HepG2 (cell line): Measurements from ENCODE around the gene AKT3. TPM values are rescaled to one million over a fixed set of nuclear protein-coding genes. Genes with fewer than 3 reads are reported as not detected.

ENCODE experiments used
- ATAC-seq: fragments of 200-7000 bp; cut with Tn5 transposase; 3 replicates; pipeline ENCODE4 v1.9.1; 2020; ENCODE audit warnings: mild to moderate bottlenecking, moderate library complexity
- BruUV-seq: library from RNA; stranded (reverse); fragments of 400-500 nt; replicated peaks from 2 replicates; lab custom pipeline; 2021; lab: Mats Ljungman, UMichigan
- CTCF ChIA-PET: fragments of 300-600 bp; formaldehyde crosslinking; extraction: SDS; loops from one replicate; lab custom pipeline; 2021; ENCODE audit warnings: low total read pairs, inconsistent platforms, low intra/inter-chr PET ratio; lab: Yijun Ruan, JAX
- POLR2A ChIA-PET: fragments of 350-600 bp; sonication (Branson Sonifier 250); formaldehyde crosslinking; loops from one replicate; lab custom pipeline; 2020; ENCODE audit warnings: antibody characterized with exemption, inconsistent platforms; lab: Yijun Ruan, JAX
- DNase-seq: peaks from one replicate; pipeline ENCODE4 v3.0.0-alpha.2; 2015; ENCODE audit warnings: low spot score
- FAIRE-seq: peaks from 3 replicates; lab custom pipeline; 2011; peaks lifted over from hg19 to GRCh38; lab: Jason Lieb, UNC
- H2AFZ ChIP-seq: one replicate; pipeline ENCODE4 v1.6.1; 2011; ENCODE audit warnings: low read length, inconsistent platforms
- H3K27ac ChIP-seq: fragments of 300-600 bp; 3 replicates; pipeline ENCODE4 v1.8.0; 2011; ENCODE audit warnings: mixed run types, mild to moderate bottlenecking, mixed read lengths, low read length, inconsistent platforms; ENCODE audit not compliant: insufficient read depth; ENCODE audit errors: extremely low read length
- H3K27me3 ChIP-seq, 2 experiments: fragments of 200-600 bp in 1 of 2; 2 replicates in 1 of 2; 3 replicates in 1 of 2; pipeline versions ENCODE4 v1.6.0 to v1.8.0; 2011; ENCODE audit warnings: low read length in 2 of 2, mild to moderate bottlenecking in 2 of 2, moderate library complexity in 2 of 2, inconsistent platforms in 1 of 2; ENCODE audit not compliant: insufficient read depth in 2 of 2, control insufficient read depth in 1 of 2
- H3K36me3 ChIP-seq, 2 experiments: fragments of 200-600 bp in 1 of 2; replicated peaks in 1 of 2; 2 replicates in 1 of 2; 3 replicates in 1 of 2; pipeline versions ENCODE4 v1.5.1 to v1.8.0; 2011; ENCODE audit warnings: low read length in 2 of 2, inconsistent platforms in 1 of 2; ENCODE audit not compliant: insufficient read depth in 2 of 2, control insufficient read depth in 1 of 2
- H3K4me1 ChIP-seq: 2 replicates; pipeline ENCODE4 v1.5.1; 2012; ENCODE audit warnings: low read length, inconsistent platforms; ENCODE audit not compliant: insufficient read depth
- H3K4me2 ChIP-seq: 2 replicates; pipeline ENCODE4 v1.6.0; 2011; ENCODE audit warnings: low read depth, low read length, inconsistent platforms
- H3K4me3 ChIP-seq, 3 experiments: fragments of 200-600 bp in 1 of 3; sonication (generic), shearing (Covaris generic) in 1 of 3; replicated peaks in 1 of 3; 2 replicates each; pipeline ENCODE4 v1.5.1; 2011 to 2016; ENCODE audit warnings: low read length in 3 of 3, inconsistent platforms in 2 of 3, low read depth in 2 of 3, mild to moderate bottlenecking in 2 of 3, control low read depth in 1 of 3, mixed read lengths in 1 of 3; ENCODE audit not compliant: insufficient read depth in 1 of 3
- H3K79me2 ChIP-seq: one replicate; pipeline ENCODE4 v1.6.1; 2011; ENCODE audit warnings: low read length, inconsistent platforms; ENCODE audit not compliant: insufficient read depth
- H3K9ac ChIP-seq: 2 replicates; pipeline ENCODE4 v1.6.0; 2011; ENCODE audit warnings: mild to moderate bottlenecking, low read depth, low read length, inconsistent platforms; ENCODE audit not compliant: insufficient read depth
- H3K9me3 ChIP-seq: 2 replicates; pipeline ENCODE4 v1.5.1; 2012; ENCODE audit warnings: mild to moderate bottlenecking, low read length
- H4K20me1 ChIP-seq: 2 replicates; pipeline ENCODE4 v1.6.0; 2011; ENCODE audit warnings: inconsistent platforms, mild to moderate bottlenecking, low read length, moderate library complexity; ENCODE audit not compliant: insufficient read depth
- AFF4 ChIP-seq: sonication (generic); formaldehyde crosslinking; IDR thresholded peaks from 2 replicates; pipeline ENCODE4 v1.4.0; 2020; ENCODE audit warnings: missing genetic modification reagents
- ATRX ChIP-seq: sonication (generic); formaldehyde crosslinking; IDR thresholded peaks from 2 replicates; pipeline ENCODE4 v1.4.0; 2020; ENCODE audit warnings: missing genetic modification reagents, borderline replicate concordance
- BHLHE40 ChIP-seq: IDR thresholded peaks from 2 replicates; pipeline ENCODE4 v1.6.1; 2011; ENCODE audit warnings: low read length, improper control_type of control experiment
- CC2D1A ChIP-seq: sonication (generic); formaldehyde crosslinking; IDR thresholded peaks from 2 replicates; pipeline ENCODE4 v1.8.1; 2023; ENCODE audit warnings: mild to moderate bottlenecking, missing genetic modification reagents
- MAFK ChIP-seq, 2 experiments: IDR thresholded peaks in 1 of 2; conservative IDR thresholded peaks in 1 of 2; 2 replicates each; pipeline ENCODE4 v1.6.1; 2011; ENCODE audit warnings: improper control_type of control experiment in 2 of 2, low read length in 2 of 2
- MTERF4 ChIP-seq: sonication (generic); formaldehyde crosslinking; IDR thresholded peaks from 2 replicates; pipeline ENCODE4 v1.8.0; 2023; ENCODE audit warnings: mild to moderate bottlenecking, missing genetic modification reagents
- NPAS2 ChIP-seq: sonication (generic); formaldehyde crosslinking; IDR thresholded peaks from 2 replicates; pipeline ENCODE4 v1.8.0; 2022; ENCODE audit warnings: mild to moderate bottlenecking, missing genetic modification reagents, borderline replicate concordance
- POGK ChIP-seq: sonication (generic); formaldehyde crosslinking; conservative IDR thresholded peaks from 2 replicates; pipeline ENCODE4 v1.8.0; 2022; ENCODE audit warnings: mild to moderate bottlenecking, moderate library complexity, missing genetic modification reagents
- RXRA ChIP-seq: sonication (generic); formaldehyde crosslinking; IDR thresholded peaks from 2 replicates; pipeline ENCODE4 v1.5.1; 2020; ENCODE audit warnings: missing genetic modification reagents
- TEAD3 ChIP-seq: optimal IDR thresholded peaks from 2 replicates; pipeline ENCODE3; 2016; ENCODE audit warnings: borderline replicate concordance
- ZNF746 ChIP-seq: sonication (generic); formaldehyde crosslinking; IDR thresholded peaks from 2 replicates; pipeline ENCODE4 v1.8.0; 2022; ENCODE audit warnings: mild to moderate bottlenecking, missing genetic modification reagents
- WGBS: methylation state at CpG from one replicate; pipeline ENCODE4 v1.1.6; 2017; ENCODE audit warnings: low lambda C conversion rate; 5-methylcytosine and 5-hydroxymethylcytosine counted together
- in situ Hi-C: cut with HindIII; loops from 2 replicates; pipeline ENCODE4 v1.10.0; 2017; ENCODE audit warnings: low pct_unique_long_range_greater_than_20kb; ENCODE audit not compliant: extremely low pct_ligation_motif_present
- intact Hi-C: fragments of 100-400 bp; cut with micrococcal nuclease; formaldehyde crosslinking; loops from one replicate; pipeline ENCODE4 v1.10.0; 2022; ENCODE audit not compliant: unreplicated experiment
- polyA plus RNA-seq, 8 experiments: library from polyadenylated mRNA; depleted of rRNA in 3 of 8; stranded (reverse) in 7 of 8; unstranded in 1 of 8; fragments of >200 nt; fragmentation: Illumina TruSeq in 4 of 8; extraction: Trizol in 4 of 8; gene quantifications; 2 replicates each; pipeline versions ENCODE4 v1.2.1 to v1.2.3, GENCODE V29; 2011 to 2016; ENCODE audit warnings: low read depth in 4 of 8, missing spikeins in 1 of 8, mixed read lengths in 1 of 8; ENCODE audit not compliant: insufficient read depth in 1 of 8
- total RNA-seq, 5 experiments: library from RNA; depleted of rRNA; stranded (reverse); fragments of >200 nt; fragmentation: Illumina TruSeq; extraction: Trizol; gene quantifications; 2 replicates each; pipeline ENCODE4 v1.2.3, GENCODE V29; 2016; ENCODE audit warnings: low read depth in 1 of 5
- TF ChIP-seq, protein P1 (sequence below): sonication (generic); formaldehyde crosslinking; IDR thresholded peaks from 2 replicates; pipeline ENCODE4 v1.4.0; 2020; ENCODE audit warnings: mild to moderate bottlenecking, missing genetic modification reagents

The AKT3 gene
- total and polyA plus RNA-seq, 2 of the 13 experiments (the other 11 are each of a cell fraction or from before 2014, with no cell fraction given), result 0.07 TPM

GRCh38 chr1:243520831-243521230 is 329.2 kb downstream of the AKT3 start:
- Histone ChIP-seq H3K4me1 (peaks cover 9% of the 10 kb centered on the region; the same call in 1 of the 2 replicates), H3K9me3 (no peaks in the 10 kb centered on the region), H3K79me2 (no peaks in the 10 kb centered on the region), H3K4me2 (no peak overlapping the region), H3K4me3 (no peak overlapping the region), H2AFZ (no peak overlapping the region), H3K27me3 (no peaks in the 10 kb centered on the region), H4K20me1 (no peaks in the 10 kb centered on the region), H3K27ac (no peak overlapping the region), H3K9ac (no peak overlapping the region), H3K36me3 (no peaks in the 10 kb centered on the region)
- DNase-seq, result peak; percentile 13
- in situ Hi-C loops, result no loop called here
- intact Hi-C loops, result no loop called here
- CTCF ChIA-PET, result no interaction called here
- no TSS peak for BruUV-seq
- FAIRE-seq, result no peak
- POLR2A ChIA-PET, result no interaction called here
- no peak for TF ChIP-seq POGK
- TF ChIP-seq TEAD3, result peak; percentile 36
- 0 out of 2 replicates have a peak, but pooled peaks have one; percentile 17 for TF ChIP-seq BHLHE40
- 11% methylated on average over 1 of the region's 1 CpG for WGBS
- no peak for ATAC-seq

DNA sequence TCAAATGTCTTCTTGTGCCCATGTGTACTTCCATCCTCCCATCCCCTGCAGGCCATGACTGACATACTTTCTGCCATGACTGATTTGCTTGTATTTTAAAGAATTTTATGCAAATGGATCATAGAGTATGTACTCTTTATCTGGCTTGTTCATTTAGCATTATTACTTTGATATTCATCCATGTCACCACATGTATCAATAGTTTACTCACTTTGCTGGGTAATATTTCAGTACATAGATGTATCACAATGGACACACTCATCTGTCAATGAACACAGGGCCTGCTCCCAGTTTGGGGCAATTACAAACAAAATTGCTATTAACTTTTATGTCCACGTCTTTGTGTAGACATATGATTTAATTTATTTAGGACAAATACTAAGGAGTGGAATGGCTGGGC is 335.1 kb downstream of the AKT3 start:
- 14% methylated on average over 1 of the region's 1 CpG for WGBS
- intact Hi-C loops, result no loop called here
- TF ChIP-seq, protein P1, sequence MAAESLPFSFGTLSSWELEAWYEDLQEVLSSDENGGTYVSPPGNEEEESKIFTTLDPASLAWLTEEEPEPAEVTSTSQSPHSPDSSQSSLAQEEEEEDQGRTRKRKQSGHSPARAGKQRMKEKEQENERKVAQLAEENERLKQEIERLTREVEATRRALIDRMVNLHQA (CRISPR knock-in tag), result no peak
- TF ChIP-seq ZNF746 (CRISPR knock-in tag) (no peak), RXRA (no peak), AFF4 (CRISPR knock-in tag) (no peak), NPAS2 (CRISPR knock-in tag) (no peak), MAFK (conservative IDR thresholded peaks at IDR 0.05 in 1 of 2, IDR thresholded peaks at IDR 0.05 in 1 of 2; ENCODE audit: low read length in 2 of 2) (no peak), CC2D1A (no peak), ATRX (no peak), MTERF4 (CRISPR knock-in tag) (no peak)

More for the DNA sequence above, 335.1 kb downstream of the AKT3 start:
- Histone ChIP-seq H3K27ac (no peak overlapping the region), H3K36me3 (no peaks in the 10 kb centered on the region), H3K4me2 (no peak overlapping the region), H3K4me3 (no peak overlapping the region), H4K20me1 (no peaks in the 10 kb centered on the region), H3K9ac (no peak overlapping the region), H3K27me3 (no peaks in the 10 kb centered on the region), H2AFZ (no peak overlapping the region), H3K79me2 (no peaks in the 10 kb centered on the region), H3K4me1 (no peaks in the 10 kb centered on the region), H3K9me3 (no peaks in the 10 kb centered on the region)
- POLR2A ChIA-PET, result no interaction called here
- no TSS peak for BruUV-seq
- CTCF ChIA-PET, result no interaction called here
- in situ Hi-C loops, result no loop called here
- FAIRE-seq (no peak), DNase-seq (no peak), ATAC-seq (no peak)
